ENCODE data around the gene EFNA2. TPM values are rescaled to one million over a fixed set of nuclear protein-coding genes. Genes with fewer than 3 reads are reported as not detected.

Gene EFNA2
- total and polyA plus RNA-seq, 2 of the 4 experiments (the other 2 are of a cell fraction), result not detected

GRCh38 chr19:1299801-1300200 is 14.1 kb downstream of the EFNA2 start:
- H2AK9ac ChIP-seq (replicated peaks; ENCODE audit: low read depth, low read length, poor library complexity), result no peak overlapping the region
- ATAC-seq (ENCODE audit: low read depth) (no peak), DNase-seq (no peak)
- no peak overlapping the region for H3K4ac ChIP-seq (ENCODE audit: low read depth, low read length)
- no peaks in the 10 kb centered on the region for H3K36me3 ChIP-seq (ENCODE audit: control insufficient read depth, insufficient read depth, low read length)
- no peak overlapping the region for H3K27ac ChIP-seq (ENCODE audit: insufficient read depth, low read length)
- in situ Hi-C loops (cut with MboI; ENCODE audit: low sequenced_read_pairs) (no loop called here), intact Hi-C loops (cut with micrococcal nuclease) (no loop called here), dilution Hi-C loops (cut with HindIII; ENCODE audit: low sequenced_read_pairs, unreplicated experiment) (no loop called here)
- no peak overlapping the region for H2BK15ac ChIP-seq (ENCODE audit: low read depth, low read length)
- no peak overlapping the region for H3K14ac ChIP-seq (replicated peaks; ENCODE audit: low read depth, low read length)
- H4K8ac ChIP-seq (ENCODE audit: low read depth in 2 of 2, low read length in 2 of 2), result no peak overlapping the region
- no peak overlapping the region for H3K23ac ChIP-seq (ENCODE audit: low read depth, low read length)
- ChIA-PET POLR2A (ENCODE audit: unreplicated experiment) (no interaction called here), CTCF (no interaction called here)
- peaks cover 2% of the 10 kb centered on the region; the same call in 1 of the 2 replicates for H3K27me3 ChIP-seq (ENCODE audit: control insufficient read depth, insufficient read depth, low read length)
- TF ChIP-seq ELK1 (IDR thresholded peaks at IDR 0.05; ENCODE audit: borderline replicate concordance, low read depth, low read length) (no peak), CEBPB (IDR thresholded peaks at IDR 0.05; ENCODE audit: low read depth, low read length) (no peak), NFE2L2 (IDR thresholded peaks at IDR 0.05; ENCODE audit: low read depth, low read length) (no peak), POLR2A (IDR thresholded peaks at IDR 0.05; ENCODE audit: low read depth, low read length) (no peak), RAD21 (IDR thresholded peaks at IDR 0.05; ENCODE audit: low read length) (no peak), BHLHE40 (IDR thresholded peaks at IDR 0.05; ENCODE audit: low read depth, low read length) (no peak), FOS (IDR thresholded peaks at IDR 0.05; ENCODE audit: low read depth, low read length) (no peak), MAFK (IDR thresholded peaks at IDR 0.05; ENCODE audit: low read depth, low read length) (no peak), MAZ (IDR thresholded peaks at IDR 0.05; ENCODE audit: borderline replicate concordance, low read depth, low read length) (no peak), CTCF (conservative IDR thresholded peaks at IDR 0.05; ENCODE audit: low read depth, low read length) (no peak), MXI1 (IDR thresholded peaks at IDR 0.05; ENCODE audit: borderline replicate concordance, low read depth, low read length) (no peak), RFX5 (IDR thresholded peaks at IDR 0.05; ENCODE audit: low read depth, low read length) (no peak), CHD1 (IDR thresholded peaks at IDR 0.05; ENCODE audit: low read depth, low read length) (no peak), USF2 (IDR thresholded peaks at IDR 0.05; ENCODE audit: low read depth, low read length) (no peak)
- H3K9ac ChIP-seq (ENCODE audit: low read depth, low read length), result no peak overlapping the region
- H2BK5ac ChIP-seq (ENCODE audit: low read depth, low read length, poor library complexity, severe bottlenecking), result no peak overlapping the region
- WGBS, 2 experiments (ENCODE audit: extremely low coverage in 2 of 2, insufficient read length in 1 of 2), result 91% methylated on average over 14 of the region's 34 CpGs; no CpG with 5 or more reads in 1 of the 2 experiments
- H3K9me1 ChIP-seq (ENCODE audit: insufficient read depth, low read length), result no peaks in the 10 kb centered on the region
- no peaks in the 10 kb centered on the region for H3K9me3 ChIP-seq (ENCODE audit: control insufficient read depth, insufficient read depth, low read length)
- no peak overlapping the region for H2AK5ac ChIP-seq (ENCODE audit: low read depth, low read length)
- no peak overlapping the region for H3K56ac ChIP-seq (ENCODE audit: extremely low read depth, insufficient read depth, low read length)
- H2AFZ ChIP-seq (replicated peaks; ENCODE audit: low read length, poor library complexity), result no peak overlapping the region
- no TSS peak for BruUV-seq (replicated peaks)
- no peak overlapping the region for H3K4me3 ChIP-seq (ENCODE audit: insufficient read depth, low read depth, low read length)
- H4K20me1 ChIP-seq (ENCODE audit: insufficient read depth, low read length), result no peaks in the 10 kb centered on the region
- no peak overlapping the region for H2BK120ac ChIP-seq (ENCODE audit: low read depth, low read length)
- no peak overlapping the region for H2BK20ac ChIP-seq (ENCODE audit: low read depth, low read length)
- no peaks in the 10 kb centered on the region for H3K79me1 ChIP-seq (ENCODE audit: low read depth in 1 of 2, low read length in 2 of 2)
- peaks cover 3% of the 10 kb centered on the region; the same call in 1 of the 2 replicates for H3K4me1 ChIP-seq (ENCODE audit: control insufficient read depth, insufficient read depth, low read length)
- H3K4me2 ChIP-seq (ENCODE audit: low read depth, low read length), result no peak overlapping the region
- no peak overlapping the region for H4K5ac ChIP-seq (ENCODE audit: low read depth, low read length)
- no peak overlapping the region for H4K91ac ChIP-seq (ENCODE audit: insufficient read depth, low read depth, low read length)
- H3K18ac ChIP-seq (ENCODE audit: low read depth, low read length), result no peak overlapping the region

Data from IMR-90 (cell line).